ENCODE results near the gene EGFLAM. TPM values are rescaled to one million over a fixed set of nuclear protein-coding genes. Genes with fewer than 3 reads are reported as not detected.

Gene EGFLAM
- total and polyA plus RNA-seq, 2 experiments from 2014 or later = 0.24 to 1.9 TPM

GRCh38 chr5:38263983-38264382 lies 5.6 kb downstream of the EGFLAM start:
- ATAC-seq (no peak), DNase-seq (ENCODE audit: low spot score) (no peak)
- no peak overlapping the region for H3K27ac ChIP-seq (ENCODE audit: low read depth)
- no peak overlapping the region for H3K4me3 ChIP-seq
- Mint-ChIP-seq H3K36me3 (ENCODE audit: low read depth) (no peaks in the 10 kb centered on the region), H3K9me3 (no peaks in the 10 kb centered on the region), H3K27ac (no peak overlapping the region), H3K27me3 (ENCODE audit: insufficient read depth, low read depth, poor library complexity) (peaks cover 22% of the 10 kb centered on the region), H3K4me3 (no peak overlapping the region), H3K4me1 (peaks cover 7% of the 10 kb centered on the region)
- no peak overlapping the region for H2AFZ ChIP-seq
- no peaks in the 10 kb centered on the region for H4K20me1 ChIP-seq (replicated peaks; ENCODE audit: insufficient read depth)
- H3K4me1 ChIP-seq (ENCODE audit: insufficient read depth) = peaks cover 6% of the 10 kb centered on the region; the same call in 1 of the 2 replicates
- peaks cover 2% of the 10 kb centered on the region; the same call in 1 of the 2 replicates for H3F3A ChIP-seq (replicated peaks; ENCODE audit: low read depth)
- H3K79me2 ChIP-seq (replicated peaks; ENCODE audit: insufficient read depth) = no peaks in the 10 kb centered on the region
- no peak overlapping the region for H3K4me2 ChIP-seq
- TF ChIP-seq NANOG (IDR thresholded peaks at IDR 0.05; ENCODE audit: borderline replicate concordance) (no peak), EZH2 (IDR thresholded peaks at IDR 0.05; ENCODE audit: low read depth, unreplicated experiment) (no peak), STAT1 (IDR thresholded peaks at IDR 0.05; ENCODE audit: unreplicated experiment) (no peak), CREB1 (CRISPR knock-in tag; IDR thresholded peaks at IDR 0.05; ENCODE audit: low read depth) (no peak), EZH2phosphoT487 (IDR thresholded peaks at IDR 0.05; ENCODE audit: unreplicated experiment) (no peak), ZNF331 (CRISPR knock-in tag; IDR thresholded peaks at IDR 0.05; ENCODE audit: low read depth) (no peak), POLR2AphosphoS5 (IDR thresholded peaks at IDR 0.05; ENCODE audit: low read depth) (no peak), ZNF462 (CRISPR knock-in tag; IDR thresholded peaks at IDR 0.05) (no peak), JUNB (IDR thresholded peaks at IDR 0.05; ENCODE audit: unreplicated experiment) (no peak), ZNF114 (CRISPR knock-in tag; IDR thresholded peaks at IDR 0.05) (no peak)
- TF ChIP-seq, protein P1, sequence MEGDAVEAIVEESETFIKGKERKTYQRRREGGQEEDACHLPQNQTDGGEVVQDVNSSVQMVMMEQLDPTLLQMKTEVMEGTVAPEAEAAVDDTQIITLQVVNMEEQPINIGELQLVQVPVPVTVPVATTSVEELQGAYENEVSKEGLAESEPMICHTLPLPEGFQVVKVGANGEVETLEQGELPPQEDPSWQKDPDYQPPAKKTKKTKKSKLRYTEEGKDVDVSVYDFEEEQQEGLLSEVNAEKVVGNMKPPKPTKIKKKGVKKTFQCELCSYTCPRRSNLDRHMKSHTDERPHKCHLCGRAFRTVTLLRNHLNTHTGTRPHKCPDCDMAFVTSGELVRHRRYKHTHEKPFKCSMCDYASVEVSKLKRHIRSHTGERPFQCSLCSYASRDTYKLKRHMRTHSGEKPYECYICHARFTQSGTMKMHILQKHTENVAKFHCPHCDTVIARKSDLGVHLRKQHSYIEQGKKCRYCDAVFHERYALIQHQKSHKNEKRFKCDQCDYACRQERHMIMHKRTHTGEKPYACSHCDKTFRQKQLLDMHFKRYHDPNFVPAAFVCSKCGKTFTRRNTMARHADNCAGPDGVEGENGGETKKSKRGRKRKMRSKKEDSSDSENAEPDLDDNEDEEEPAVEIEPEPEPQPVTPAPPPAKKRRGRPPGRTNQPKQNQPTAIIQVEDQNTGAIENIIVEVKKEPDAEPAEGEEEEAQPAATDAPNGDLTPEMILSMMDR (conservative IDR thresholded peaks at IDR 0.05; ENCODE audit: low read depth in 2 of 2) = no peak
- TF ChIP-seq, protein P2, sequence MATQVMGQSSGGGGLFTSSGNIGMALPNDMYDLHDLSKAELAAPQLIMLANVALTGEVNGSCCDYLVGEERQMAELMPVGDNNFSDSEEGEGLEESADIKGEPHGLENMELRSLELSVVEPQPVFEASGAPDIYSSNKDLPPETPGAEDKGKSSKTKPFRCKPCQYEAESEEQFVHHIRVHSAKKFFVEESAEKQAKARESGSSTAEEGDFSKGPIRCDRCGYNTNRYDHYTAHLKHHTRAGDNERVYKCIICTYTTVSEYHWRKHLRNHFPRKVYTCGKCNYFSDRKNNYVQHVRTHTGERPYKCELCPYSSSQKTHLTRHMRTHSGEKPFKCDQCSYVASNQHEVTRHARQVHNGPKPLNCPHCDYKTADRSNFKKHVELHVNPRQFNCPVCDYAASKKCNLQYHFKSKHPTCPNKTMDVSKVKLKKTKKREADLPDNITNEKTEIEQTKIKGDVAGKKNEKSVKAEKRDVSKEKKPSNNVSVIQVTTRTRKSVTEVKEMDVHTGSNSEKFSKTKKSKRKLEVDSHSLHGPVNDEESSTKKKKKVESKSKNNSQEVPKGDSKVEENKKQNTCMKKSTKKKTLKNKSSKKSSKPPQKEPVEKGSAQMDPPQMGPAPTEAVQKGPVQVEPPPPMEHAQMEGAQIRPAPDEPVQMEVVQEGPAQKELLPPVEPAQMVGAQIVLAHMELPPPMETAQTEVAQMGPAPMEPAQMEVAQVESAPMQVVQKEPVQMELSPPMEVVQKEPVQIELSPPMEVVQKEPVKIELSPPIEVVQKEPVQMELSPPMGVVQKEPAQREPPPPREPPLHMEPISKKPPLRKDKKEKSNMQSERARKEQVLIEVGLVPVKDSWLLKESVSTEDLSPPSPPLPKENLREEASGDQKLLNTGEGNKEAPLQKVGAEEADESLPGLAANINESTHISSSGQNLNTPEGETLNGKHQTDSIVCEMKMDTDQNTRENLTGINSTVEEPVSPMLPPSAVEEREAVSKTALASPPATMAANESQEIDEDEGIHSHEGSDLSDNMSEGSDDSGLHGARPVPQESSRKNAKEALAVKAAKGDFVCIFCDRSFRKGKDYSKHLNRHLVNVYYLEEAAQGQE (IDR thresholded peaks at IDR 0.05; ENCODE audit: unreplicated experiment) = no peak
- TF ChIP-seq, protein P3, sequence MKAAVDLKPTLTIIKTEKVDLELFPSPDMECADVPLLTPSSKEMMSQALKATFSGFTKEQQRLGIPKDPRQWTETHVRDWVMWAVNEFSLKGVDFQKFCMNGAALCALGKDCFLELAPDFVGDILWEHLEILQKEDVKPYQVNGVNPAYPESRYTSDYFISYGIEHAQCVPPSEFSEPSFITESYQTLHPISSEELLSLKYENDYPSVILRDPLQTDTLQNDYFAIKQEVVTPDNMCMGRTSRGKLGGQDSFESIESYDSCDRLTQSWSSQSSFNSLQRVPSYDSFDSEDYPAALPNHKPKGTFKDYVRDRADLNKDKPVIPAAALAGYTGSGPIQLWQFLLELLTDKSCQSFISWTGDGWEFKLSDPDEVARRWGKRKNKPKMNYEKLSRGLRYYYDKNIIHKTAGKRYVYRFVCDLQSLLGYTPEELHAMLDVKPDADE (IDR thresholded peaks at IDR 0.05) = no peak
- H3K9me2 ChIP-seq (ENCODE audit: insufficient read depth) = 0 out of 2 replicates have a peak, but pooled peaks cover 7% of the 10 kb centered on the region
- peaks cover 60% of the 10 kb centered on the region for H3K27me3 ChIP-seq (ENCODE audit: insufficient read depth)
- H3K36me3 ChIP-seq (ENCODE audit: insufficient read depth) = no peaks in the 10 kb centered on the region

All from GM23338 (cell line).